GM12878 (cell line): ENCODE data around the gene TYW1. TPM values are rescaled to one million over a fixed set of nuclear protein-coding genes. Genes with fewer than 3 reads are reported as not detected.
"Not testable (repeated sequence)": the region's sequence is repeated elsewhere in the genome, so short reads cannot be mapped to it uniquely, and the experiment has no call there.

Source experiments
- ATAC-seq: fragments of 200-7000 bp; cut with Tn5 transposase; 3 replicates; pipeline ENCODE4 v1.9.1; 2020; ENCODE audit warnings: mild to moderate bottlenecking, moderate library complexity
- BruUV-seq: library from RNA; stranded (reverse); fragments of 400-500 nt; replicated peaks from 2 replicates; lab custom pipeline; 2021; lab: Mats Ljungman, UMichigan
- CTCF ChIA-PET: fragments of 300-600 bp; sonication (Branson Sonifier 250); formaldehyde crosslinking; extraction: SDS; loops from one replicate; lab custom pipeline; 2021; ENCODE audit warnings: inconsistent platforms; lab: Yijun Ruan, JAX
- POLR2A ChIA-PET: fragments of 350-600 bp; formaldehyde crosslinking; extraction: SDS; loops from one replicate; lab custom pipeline; 2021; ENCODE audit warnings: inconsistent platforms; lab: Charles Lee
- RAD21 ChIA-PET: fragments of 300-600 bp; sonication (Branson Sonifier 250); formaldehyde crosslinking; loops from one replicate; lab custom pipeline; 2023; ENCODE audit warnings: antibody characterized with exemption; ENCODE audit not compliant: unreplicated experiment; lab: Charles Lee
- SMC1A ChIA-PET: fragments of 300-600 bp; sonication (Branson Sonifier 250); formaldehyde crosslinking; loops from one replicate; lab custom pipeline; 2023; ENCODE audit not compliant: unreplicated experiment, uncharacterized antibody; lab: Charles Lee
- DNase-seq: peaks from one replicate; pipeline ENCODE4 v3.0.0-alpha.2; 2011; ENCODE audit warnings: low read depth, low spot score
- FAIRE-seq: peaks from 3 replicates; lab custom pipeline; 2011; peaks lifted over from hg19 to GRCh38; lab: Jason Lieb, UNC
- H2AFZ ChIP-seq: 2 replicates; pipeline ENCODE4 v1.6.0; 2011; ENCODE audit warnings: low read depth, low read length, control low read depth; ENCODE audit not compliant: control insufficient read depth
- H3K27ac ChIP-seq: 2 replicates; pipeline ENCODE4 v1.5.1; 2011; ENCODE audit warnings: control low read depth; ENCODE audit not compliant: control insufficient read depth, insufficient read depth
- H3K27me3 ChIP-seq, 2 experiments: replicated peaks in 1 of 2; 2 replicates each; pipeline versions ENCODE4 v1.6.0 to v1.6.1; 2011; ENCODE audit warnings: low read length in 1 of 2; ENCODE audit not compliant: control insufficient read depth in 2 of 2, insufficient read depth in 2 of 2
- H3K36me3 ChIP-seq, 2 experiments: 2 replicates each; pipeline ENCODE4 v1.5.1; 2011; ENCODE audit warnings: low read length in 1 of 2; ENCODE audit not compliant: control insufficient read depth in 2 of 2, insufficient read depth in 2 of 2
- H3K4me1 ChIP-seq: 2 replicates; pipeline ENCODE4 v1.6.1; 2011; ENCODE audit warnings: mild to moderate bottlenecking, low read length, moderate library complexity, mixed read lengths; ENCODE audit not compliant: control insufficient read depth, insufficient read depth
- H3K4me2 ChIP-seq: 2 replicates; pipeline ENCODE4 v1.6.0; 2011; ENCODE audit warnings: control low read depth; ENCODE audit not compliant: control insufficient read depth, insufficient read depth
- H3K4me3 ChIP-seq: fragments of 200-600 bp; sonication (generic); 2 replicates; pipeline ENCODE4 v1.5.1; 2016
- H3K79me2 ChIP-seq: 2 replicates; pipeline ENCODE4 v1.6.0; 2011; ENCODE audit warnings: low read length; ENCODE audit not compliant: control insufficient read depth, insufficient read depth
- H3K9ac ChIP-seq: 2 replicates; pipeline ENCODE4 v1.8.0; 2011; ENCODE audit warnings: low read length, control low read depth, mixed read lengths; ENCODE audit not compliant: control insufficient read depth, insufficient read depth
- H3K9me3 ChIP-seq: replicated peaks from 3 replicates; pipeline ENCODE4 v1.5.1; 2011; ENCODE audit warnings: mild to moderate bottlenecking, low read length; ENCODE audit not compliant: control insufficient read depth, insufficient read depth
- H4K20me1 ChIP-seq: 2 replicates; pipeline ENCODE4 v1.6.0; 2011; ENCODE audit not compliant: control insufficient read depth, insufficient read depth
- WGBS: methylation state at CpG from one replicate; pipeline ENCODE4 v1.1.6; 2016; ENCODE audit warnings: low lambda C conversion rate; ENCODE audit not compliant: insufficient replicate concordance, insufficient coverage; ENCODE audit errors: missing lambda C conversion rate; 5-methylcytosine and 5-hydroxymethylcytosine counted together
- in situ Hi-C: fragments of 300-500 bp; cut with MboI; formaldehyde crosslinking; loops from 9 replicates; pipeline ENCODE4 v1.14.3; 2018; ENCODE audit warnings: mixed read lengths
- intact Hi-C: fragments of 100-400 bp; cut with micrococcal nuclease; formaldehyde crosslinking; loops from one replicate; pipeline ENCODE4 v1.14.2; 2022; ENCODE audit not compliant: unreplicated experiment
- polyA plus RNA-seq, 11 experiments: library from polyadenylated mRNA; depleted of rRNA in 4 of 11; unstranded in 6 of 11; stranded (reverse) in 5 of 11; fragments of >200 nt; fragmentation: Nextera tagmentation in 4 of 11; fragmentation: Illumina TruSeq in 1 of 11; extraction: Ambion mirVana in 4 of 11; extraction: Trizol in 1 of 11; gene quantifications; 1 replicate in 1 of 11; 2 replicates in 10 of 11; pipeline versions ENCODE4 v1.2.1 to v1.2.3, GENCODE V29; 2011 to 2016; ENCODE audit warnings: inconsistent platforms in 2 of 11, missing spikeins in 2 of 11, low read depth in 1 of 11
- total RNA-seq, 4 experiments: library from RNA; depleted of rRNA in 3 of 4; stranded (reverse); fragments of >200 nt in 3 of 4; fragmentation: Illumina TruSeq in 1 of 4; extraction: Trizol in 1 of 4; gene quantifications; 2 replicates each; pipeline versions ENCODE4 v1.2.1 to v1.2.3, GENCODE V29; 2013 to 2021

Gene TYW1
- total and polyA plus RNA-seq, 10 of the 15 experiments (the other 5 are each of a cell fraction or from before 2014, with no cell fraction given): 11.3 to 29.0 (median 18.4) TPM

DNA sequence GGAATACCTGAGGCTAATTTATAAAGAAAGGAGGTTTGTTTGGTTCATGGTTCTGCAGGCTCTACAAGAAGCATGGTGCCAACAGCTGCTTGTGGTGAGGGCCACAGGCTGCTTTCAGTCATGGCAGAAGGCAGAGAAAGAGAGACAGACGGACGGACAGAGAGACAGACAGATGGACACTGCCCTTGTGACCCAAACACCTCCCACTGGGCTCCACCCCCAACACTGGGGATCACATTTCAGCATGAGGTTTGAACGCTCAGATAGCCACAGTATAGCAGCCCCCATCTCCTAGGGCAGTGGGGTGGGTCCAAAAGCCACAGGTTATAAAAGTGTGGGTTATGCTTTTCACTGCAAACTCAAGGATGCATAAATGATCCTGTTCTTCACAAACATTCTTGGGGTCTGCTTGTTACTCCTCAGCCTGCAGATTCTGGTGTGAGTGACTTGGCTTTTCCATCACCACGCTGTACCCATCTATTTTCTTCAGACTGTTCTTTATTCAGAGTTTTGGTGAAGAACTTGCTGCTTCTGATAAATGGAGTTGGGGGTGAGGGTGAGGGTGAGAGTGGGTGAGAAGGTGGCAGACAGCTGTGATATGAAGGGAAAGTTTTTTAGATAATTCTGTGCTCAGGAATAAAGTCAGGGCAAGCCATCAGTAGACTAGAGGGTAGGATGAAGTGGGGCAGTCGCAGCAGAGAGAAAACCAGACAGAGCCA, 194.5 kb downstream of the TYW1 start:
- H3K79me2 ChIP-seq, H3K27me3 ChIP-seq, RAD21 ChIA-PET, FAIRE-seq, H3K9ac ChIP-seq, DNase-seq, CTCF ChIA-PET, H3K9me3 ChIP-seq, H3K4me2 ChIP-seq, H3K27ac ChIP-seq, intact Hi-C loops, H3K4me3 ChIP-seq, H3K36me3 ChIP-seq, SMC1A ChIA-PET, H4K20me1 ChIP-seq, ATAC-seq, BruUV-seq, H2AFZ ChIP-seq, POLR2A ChIA-PET, in situ Hi-C loops, H3K4me1 ChIP-seq: not testable (repeated sequence)
- 100% methylated on average over 4 of the region's 5 CpGs for WGBS

DNA sequence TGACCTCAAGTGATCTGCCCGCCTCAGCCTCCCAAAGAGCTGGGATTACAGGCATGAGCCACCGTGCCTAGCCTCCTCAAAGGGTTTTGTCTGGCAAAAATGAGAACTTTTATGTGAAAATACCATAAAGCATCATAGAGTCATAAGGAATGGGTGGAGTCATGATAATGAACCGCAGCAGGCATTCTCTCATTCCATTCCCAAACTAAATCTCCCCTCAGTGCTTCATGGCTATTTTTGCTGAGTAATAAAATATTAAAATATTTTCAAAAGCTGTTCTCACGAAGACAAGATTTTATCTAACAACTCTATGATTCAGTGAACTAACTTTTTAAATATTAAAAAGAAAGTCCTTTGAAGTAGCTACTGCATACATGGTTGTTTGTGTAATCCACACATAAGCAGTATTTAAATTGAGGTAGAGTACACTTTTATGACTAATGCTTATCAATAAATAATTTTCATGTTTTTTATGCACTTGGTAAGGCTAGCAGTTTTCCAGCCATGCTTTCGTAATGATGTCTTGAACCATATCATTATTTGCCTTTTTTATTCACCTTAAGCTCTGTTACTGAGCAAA, 195.6 kb downstream of the TYW1 start:
- DNase-seq, RAD21 ChIA-PET, H3K4me3 ChIP-seq, BruUV-seq, H3K27me3 ChIP-seq, H3K9me3 ChIP-seq, H3K4me2 ChIP-seq, H3K9ac ChIP-seq, CTCF ChIA-PET, intact Hi-C loops, ATAC-seq, H4K20me1 ChIP-seq, POLR2A ChIA-PET, H3K79me2 ChIP-seq, H3K4me1 ChIP-seq, in situ Hi-C loops, H3K27ac ChIP-seq, H2AFZ ChIP-seq, H3K36me3 ChIP-seq, SMC1A ChIA-PET, FAIRE-seq: not testable (repeated sequence)
- WGBS: 89% methylated on average over 5 of the region's 5 CpGs
